ENCODE measurements around the gene SRCIN1. TPM values are rescaled to one million over a fixed set of nuclear protein-coding genes. Genes with fewer than 3 reads are reported as not detected.

Gene SRCIN1
- total RNA-seq, 4 donors from 2014 or later, result 11.0 to 36.5 (median 17.4) TPM

DNA sequence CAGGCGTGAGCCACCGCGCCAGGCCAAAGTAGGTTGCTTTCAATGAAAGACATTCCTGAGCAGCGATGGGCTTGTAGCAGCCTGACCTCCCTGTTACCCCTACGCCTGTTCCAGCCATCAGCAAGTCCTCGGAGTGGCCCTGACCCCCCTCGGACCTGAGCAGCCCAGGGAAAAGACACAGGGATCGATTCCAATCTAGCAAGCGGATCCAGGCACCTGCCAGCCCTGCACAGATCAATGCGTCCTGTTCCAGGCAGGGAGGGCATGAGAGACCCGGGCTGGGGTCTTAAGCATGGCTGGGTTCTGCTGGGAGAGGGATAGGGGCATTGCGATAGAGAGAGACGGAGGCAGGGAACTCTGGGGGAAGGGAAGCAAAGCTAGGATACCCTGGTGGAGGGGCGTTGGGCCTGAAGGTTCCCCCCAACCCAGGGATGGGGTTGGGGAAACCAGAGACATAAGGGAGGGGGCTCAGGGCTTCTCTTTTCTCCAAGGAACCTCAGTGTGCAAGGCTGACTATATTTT lies 21.9 kb downstream of the SRCIN1 start:
- peaks cover 47% of the 10 kb centered on the region for H3K27me3 ChIP-seq

DNA sequence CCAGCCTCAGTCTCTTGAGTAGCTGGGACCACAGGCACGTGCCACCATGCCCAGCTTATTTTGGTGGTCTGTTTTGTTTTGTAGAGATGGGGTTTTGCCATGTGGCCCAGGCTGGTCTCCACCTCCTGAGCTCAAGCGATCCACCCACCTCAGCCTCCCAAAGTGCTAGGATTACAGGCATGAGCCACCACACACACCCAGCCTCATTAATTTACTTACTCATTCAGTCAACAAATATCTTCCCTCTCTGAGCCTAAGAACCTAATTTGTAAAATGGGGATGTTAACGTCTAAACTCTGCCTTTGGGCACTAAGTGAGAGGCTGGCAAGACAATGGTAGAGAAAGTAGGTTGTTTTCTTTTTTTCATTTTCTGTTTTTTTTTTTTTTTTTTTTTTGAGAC lies 22.6 kb downstream of the SRCIN1 start:
- H3K27me3 ChIP-seq, result peaks cover 48% of the 10 kb centered on the region
- no peak for DNase-seq (ENCODE audit: low spot score in 2 of 2)
- no peak overlapping the region for H3K27ac ChIP-seq
- no peaks in the 10 kb centered on the region for H3K9me3 ChIP-seq
- 77% methylated on average over 3 of the region's 3 CpGs for WGBS
- H3K4me1 ChIP-seq, result peaks cover 30% of the 10 kb centered on the region
- H3K36me3 ChIP-seq, result no peaks in the 10 kb centered on the region
- H3K4me3 ChIP-seq, result no peak overlapping the region
- no peak for TF ChIP-seq POLR2A (IDR thresholded peaks at IDR 0.05)
- TF ChIP-seq, protein P1, sequence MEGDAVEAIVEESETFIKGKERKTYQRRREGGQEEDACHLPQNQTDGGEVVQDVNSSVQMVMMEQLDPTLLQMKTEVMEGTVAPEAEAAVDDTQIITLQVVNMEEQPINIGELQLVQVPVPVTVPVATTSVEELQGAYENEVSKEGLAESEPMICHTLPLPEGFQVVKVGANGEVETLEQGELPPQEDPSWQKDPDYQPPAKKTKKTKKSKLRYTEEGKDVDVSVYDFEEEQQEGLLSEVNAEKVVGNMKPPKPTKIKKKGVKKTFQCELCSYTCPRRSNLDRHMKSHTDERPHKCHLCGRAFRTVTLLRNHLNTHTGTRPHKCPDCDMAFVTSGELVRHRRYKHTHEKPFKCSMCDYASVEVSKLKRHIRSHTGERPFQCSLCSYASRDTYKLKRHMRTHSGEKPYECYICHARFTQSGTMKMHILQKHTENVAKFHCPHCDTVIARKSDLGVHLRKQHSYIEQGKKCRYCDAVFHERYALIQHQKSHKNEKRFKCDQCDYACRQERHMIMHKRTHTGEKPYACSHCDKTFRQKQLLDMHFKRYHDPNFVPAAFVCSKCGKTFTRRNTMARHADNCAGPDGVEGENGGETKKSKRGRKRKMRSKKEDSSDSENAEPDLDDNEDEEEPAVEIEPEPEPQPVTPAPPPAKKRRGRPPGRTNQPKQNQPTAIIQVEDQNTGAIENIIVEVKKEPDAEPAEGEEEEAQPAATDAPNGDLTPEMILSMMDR (IDR thresholded peaks at IDR 0.05), result no peak
- TF ChIP-seq POLR2AphosphoS5 (IDR thresholded peaks at IDR 0.05), result no peak
- TF ChIP-seq EP300 (IDR thresholded peaks at IDR 0.05), result no peak

More for the DNA sequence above, 21.9 kb downstream of the SRCIN1 start:
- H3K9me3 ChIP-seq, result no peaks in the 10 kb centered on the region
- H3K36me3 ChIP-seq, result no peaks in the 10 kb centered on the region
- H3K4me1 ChIP-seq, result peaks cover 25% of the 10 kb centered on the region
- 77% methylated on average over 14 of the region's 14 CpGs for WGBS
- no peak overlapping the region for H3K27ac ChIP-seq
- TF ChIP-seq, protein P1 (IDR thresholded peaks at IDR 0.05), result no peak
- no peak overlapping the region for H3K4me3 ChIP-seq
- no peak for DNase-seq (ENCODE audit: low spot score in 2 of 2)

DNA sequence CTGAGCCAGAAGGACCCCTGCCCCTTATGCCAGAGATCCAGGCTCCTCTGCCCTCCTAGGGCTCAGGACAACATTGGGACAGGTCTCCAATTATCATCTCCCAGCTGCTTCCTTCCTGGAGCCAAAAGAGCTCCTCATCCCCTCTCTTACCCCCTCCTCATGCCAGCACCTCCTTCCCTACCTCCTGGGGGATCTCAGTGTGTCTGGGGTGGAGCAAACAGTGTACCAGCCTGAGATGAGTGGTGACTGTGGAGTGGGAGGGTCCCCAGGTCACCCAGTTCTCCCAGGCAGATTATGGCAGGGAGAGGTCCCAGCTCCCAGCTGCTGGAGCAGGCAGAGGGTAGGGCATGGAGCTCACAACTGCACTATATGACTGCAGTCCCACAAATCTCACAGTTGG lies 23.7 kb downstream of the SRCIN1 start:
- Histone ChIP-seq H3K36me3 (no peaks in the 10 kb centered on the region), H3K9me3 (no peaks in the 10 kb centered on the region), H3K27ac (no peak overlapping the region), H3K4me1 (peaks cover 36% of the 10 kb centered on the region), H3K27me3 (peaks cover 53% of the 10 kb centered on the region), H3K4me3 (no peak overlapping the region)
- DNase-seq (ENCODE audit: low spot score in 2 of 2), result no peak
- TF ChIP-seq POLR2AphosphoS5 (IDR thresholded peaks at IDR 0.05), result no peak
- no peak for TF ChIP-seq POLR2A (IDR thresholded peaks at IDR 0.05)
- TF ChIP-seq, protein P1 (IDR thresholded peaks at IDR 0.05), result no peak
- no peak for TF ChIP-seq EP300 (IDR thresholded peaks at IDR 0.05)

DNA sequence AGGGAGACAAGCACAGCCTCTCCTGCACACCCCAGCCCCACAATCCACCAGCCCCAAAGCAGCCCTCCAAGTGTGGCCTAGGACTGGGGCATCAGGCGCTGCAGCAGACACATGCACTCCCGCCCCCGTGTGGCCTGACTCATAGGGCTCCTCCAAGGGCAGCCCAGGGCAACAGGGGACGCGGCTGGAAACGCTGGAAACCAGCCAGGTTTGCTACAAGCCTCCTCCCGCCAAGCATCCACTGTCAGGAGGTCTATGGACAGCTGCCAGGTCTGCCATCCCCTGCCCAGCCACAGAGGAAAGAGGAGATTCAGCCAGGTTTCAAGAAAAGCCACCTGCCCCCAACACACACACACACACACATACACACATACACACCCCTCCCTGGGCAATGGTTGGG lies 25.8 kb downstream of the SRCIN1 start:
- H3K27me3 ChIP-seq, result peaks cover 54% of the 10 kb centered on the region
- no peaks in the 10 kb centered on the region for H3K36me3 ChIP-seq
- 25% methylated on average over 5 of the region's 7 CpGs for WGBS
- no peak overlapping the region for H3K27ac ChIP-seq
- no peak for TF ChIP-seq POLR2A (IDR thresholded peaks at IDR 0.05)
- TF ChIP-seq, protein P1 (IDR thresholded peaks at IDR 0.05), result no peak
- TF ChIP-seq POLR2AphosphoS5 (IDR thresholded peaks at IDR 0.05), result no peak
- no peak for TF ChIP-seq EP300 (IDR thresholded peaks at IDR 0.05)
- H3K4me3 ChIP-seq, result no peak overlapping the region
- H3K9me3 ChIP-seq, result no peaks in the 10 kb centered on the region
- no peak for DNase-seq (ENCODE audit: low spot score in 2 of 2)
- H3K4me1 ChIP-seq, result peaks cover 33% of the 10 kb centered on the region

DNA sequence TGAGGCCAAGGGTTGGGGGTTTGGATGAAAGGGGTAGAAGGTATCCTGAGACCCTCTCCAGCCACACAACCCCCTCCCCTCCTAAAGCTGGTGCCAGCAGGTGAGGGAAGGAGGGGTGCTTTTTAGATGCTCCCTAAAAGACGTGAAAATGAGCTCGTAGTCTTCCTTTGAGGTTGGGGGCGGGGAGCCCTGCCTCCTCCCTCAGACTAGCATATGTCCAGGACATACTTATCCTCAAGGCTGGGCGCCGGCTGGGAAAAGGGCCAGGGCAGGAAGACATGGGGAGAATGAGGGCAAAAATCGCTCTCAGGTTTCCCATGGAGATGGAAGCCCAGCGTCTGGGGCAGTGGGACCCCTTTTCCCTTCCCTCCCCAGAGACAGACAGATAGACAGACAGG lies 26.7 kb downstream of the SRCIN1 start:
- no peak for TF ChIP-seq POLR2AphosphoS5 (IDR thresholded peaks at IDR 0.05)
- TF ChIP-seq, protein P1 (IDR thresholded peaks at IDR 0.05), result no peak
- no peak for TF ChIP-seq EP300 (IDR thresholded peaks at IDR 0.05)
- TF ChIP-seq POLR2A (IDR thresholded peaks at IDR 0.05), result no peak
- no peak overlapping the region for H3K4me3 ChIP-seq
- H3K36me3 ChIP-seq, result no peaks in the 10 kb centered on the region
- no peak overlapping the region for H3K27ac ChIP-seq
- H3K9me3 ChIP-seq, result no peaks in the 10 kb centered on the region
- DNase-seq (ENCODE audit: low spot score in 2 of 2), result no peak
- 32% methylated on average over 6 of the region's 7 CpGs for WGBS
- H3K4me1 ChIP-seq, result peaks cover 24% of the 10 kb centered on the region
- peaks cover 60% of the 10 kb centered on the region for H3K27me3 ChIP-seq
